ENCODE results near the gene NCAN. TPM values are rescaled to one million over a fixed set of nuclear protein-coding genes. Genes with fewer than 3 reads are reported as not detected.
"Not testable (repeated sequence)": the region's sequence is repeated elsewhere in the genome, so short reads cannot be mapped to it uniquely, and the experiment has no call there.

The NCAN gene
- total RNA-seq, 4 donors from 2014 or later: 0.21 TPM; not detected in 3

GRCh38 chr19:19238126-19238894, 26.6 kb downstream of the NCAN start:
- H3K9me3 ChIP-seq: peaks cover 0 to 12% of the 10 kb centered on the region in 2 donors
- H3K4me3 ChIP-seq: no peak overlapping the region
- intact Hi-C loops (cut with DNase I; ENCODE audit: low total_unique reads): no loop called here
- no peak for DNase-seq
- H3K27me3 ChIP-seq: no peaks in the 10 kb centered on the region
- H3K36me3 ChIP-seq: no peaks in the 10 kb centered on the region
- no peak overlapping the region for H3K27ac ChIP-seq
- TF ChIP-seq CTCF (IDR thresholded peaks at IDR 0.05) (no peak), POLR2A (IDR thresholded peaks at IDR 0.05) (no peak)
- H3K4me1 ChIP-seq: no peaks in the 10 kb centered on the region

GRCh38 chr19:19239675-19240074, 27.9 kb downstream of the NCAN start:
- no peaks in the 10 kb centered on the region for H3K27me3 ChIP-seq
- DNase-seq: no peak

GRCh38 chr19:19240476-19240875, 28.7 kb downstream of the NCAN start:
- DNase-seq: no peak
- Histone ChIP-seq H3K9me3 (no peaks in the 10 kb centered on the region), H3K4me1 (no peaks in the 10 kb centered on the region), H3K27ac (no peak overlapping the region), H3K27me3 (no peaks in the 10 kb centered on the region), H3K36me3 (no peaks in the 10 kb centered on the region), H3K4me3 (no peak overlapping the region)
- no peak for TF ChIP-seq CTCF (IDR thresholded peaks at IDR 0.05)
- no peak for TF ChIP-seq POLR2A (IDR thresholded peaks at IDR 0.05)
- intact Hi-C loops (cut with DNase I; ENCODE audit: low total_unique reads): no loop called here

More at GRCh38 chr19:19239675-19240074, 27.9 kb downstream of the NCAN start:
- no peaks in the 10 kb centered on the region for H3K36me3 ChIP-seq
- intact Hi-C loops (cut with DNase I; ENCODE audit: low total_unique reads): no loop called here
- TF ChIP-seq CTCF (IDR thresholded peaks at IDR 0.05): no peak
- no peak for TF ChIP-seq POLR2A (IDR thresholded peaks at IDR 0.05)
- H3K27ac ChIP-seq: no peak overlapping the region
- H3K9me3 ChIP-seq: peaks cover 0 to 8% of the 10 kb centered on the region in 2 donors
- H3K4me3 ChIP-seq: no peak overlapping the region
- H3K4me1 ChIP-seq: no peaks in the 10 kb centered on the region

GRCh38 chr19:19250196-19250801, 38.5 kb downstream of the NCAN start:
- no peaks in the 10 kb centered on the region for H3K4me1 ChIP-seq
- TF ChIP-seq POLR2A (IDR thresholded peaks at IDR 0.05): no peak
- TF ChIP-seq CTCF (IDR thresholded peaks at IDR 0.05): no peak
- no peaks in the 10 kb centered on the region for H3K9me3 ChIP-seq
- intact Hi-C loops (cut with DNase I; ENCODE audit: low total_unique reads): no loop called here
- no peak for DNase-seq
- no peaks in the 10 kb centered on the region for H3K36me3 ChIP-seq
- H3K27me3 ChIP-seq: peaks cover 0 to 4% of the 10 kb centered on the region in 2 donors
- H3K4me3 ChIP-seq: no peak overlapping the region
- H3K27ac ChIP-seq: no peak overlapping the region

GRCh38 chr19:19253409-19253808, 41.7 kb downstream of the NCAN start:
- intact Hi-C loops (cut with DNase I; ENCODE audit: low total_unique reads); H3K9me3 ChIP-seq; H3K36me3 ChIP-seq; H3K4me1 ChIP-seq; DNase-seq; H3K4me3 ChIP-seq; H3K27me3 ChIP-seq; H3K27ac ChIP-seq: not testable (repeated sequence)
